Osteoblast (primary cell): ENCODE results near the gene FAM168B. TPM values are rescaled to one million over a fixed set of nuclear protein-coding genes. Genes with fewer than 3 reads are reported as not detected.

Source experiments
- DNase-seq: peaks from one replicate; pipeline ENCODE4 v3.0.0; 2011; ENCODE audit warnings: low spot score, mixed read lengths; ENCODE audit not compliant: insufficient read length; ENCODE audit errors: missing footprints
- H2AFZ ChIP-seq: 2 replicates; pipeline ENCODE4 v1.6.0; 2011; ENCODE audit warnings: mild to moderate bottlenecking, low read length
- H3K27ac ChIP-seq: 2 replicates; pipeline ENCODE4 v1.5.1; 2011; ENCODE audit warnings: mild to moderate bottlenecking, low read depth, low read length, moderate library complexity
- H3K27me3 ChIP-seq: 2 replicates; pipeline ENCODE4 v1.6.0; 2012; ENCODE audit warnings: mild to moderate bottlenecking, control low read depth, inconsistent platforms, low read length, moderate library complexity; ENCODE audit not compliant: insufficient read depth
- H3K36me3 ChIP-seq: 2 replicates; pipeline ENCODE4 v1.5.1; 2011; ENCODE audit warnings: mild to moderate bottlenecking, low read length, control low read depth, moderate library complexity; ENCODE audit not compliant: insufficient read depth
- H3K4me1 ChIP-seq: 2 replicates; pipeline ENCODE4 v1.5.1; 2011; ENCODE audit warnings: mild to moderate bottlenecking, low read length, control low read depth, moderate library complexity; ENCODE audit not compliant: insufficient read depth
- H3K4me2 ChIP-seq: 2 replicates; pipeline ENCODE4 v1.6.0; 2011; ENCODE audit warnings: mild to moderate bottlenecking, low read length; ENCODE audit not compliant: insufficient read depth
- H3K4me3 ChIP-seq: fragments of 200-600 bp; sonication (generic); 3 replicates; pipeline ENCODE4 v1.5.1; 2012; ENCODE audit warnings: mild to moderate bottlenecking, low read length, inconsistent platforms; ENCODE audit not compliant: insufficient read depth
- H3K79me2 ChIP-seq: 2 replicates; pipeline ENCODE4 v1.6.0; 2012; ENCODE audit warnings: mild to moderate bottlenecking, low read length, control low read depth, inconsistent platforms; ENCODE audit not compliant: insufficient read depth
- H3K9me3 ChIP-seq: 2 replicates; pipeline ENCODE4 v1.5.1; 2011; ENCODE audit warnings: low read depth, low read length, control low read depth
- H4K20me1 ChIP-seq: 2 replicates; pipeline ENCODE4 v1.6.0; 2012; ENCODE audit warnings: mild to moderate bottlenecking, low read length, control low read depth; ENCODE audit not compliant: insufficient read depth
- CTCF ChIP-seq: IDR thresholded peaks from 2 replicates; pipeline ENCODE4 v1.5.1; 2011; ENCODE audit warnings: mild to moderate bottlenecking, low read depth, low read length, moderate library complexity; ENCODE audit errors: extremely low read depth
- total RNA-seq: library from RNA; depleted of rRNA; stranded (reverse); fragments of >200 nt; gene quantifications from 2 replicates; pipeline ENCODE4 v1.2.3, GENCODE V29; 2012

Gene FAM168B
- 100 and 117 TPM in 2 replicates for total RNA-seq

- Histone ChIP-seq H3K9me3 (no peaks in the 10 kb centered on the region), H3K27me3 (no peaks in the 10 kb centered on the region), H2AFZ (peak within 1 kb of the TSS; percentile 92), H3K27ac (peak within 1 kb of the TSS; percentile 90), H3K4me2 (peak within 1 kb of the TSS; percentile 98), H3K4me3 (peak within 1 kb of the TSS; percentile 86), H4K20me1 (peaks cover 25% of the 10 kb centered on the region), H3K36me3 (peaks cover 8% of the 10 kb centered on the region), H3K79me2 (peaks cover 51% of the 10 kb centered on the region), H3K4me1 (peaks cover 10% of the 10 kb centered on the region)
- TF ChIP-seq CTCF, result no peak
- DNase-seq, result peak; percentile 99
Measured at GRCh38 chr2:131093006-131093695, at the start of gene FAM168B. Gene FAM168B (minus strand): TSS chr2:131093460. CDS start chr2:131082646, 10,814 bp downstream.

- Histone ChIP-seq H3K4me3 (no peak overlapping the region), H4K20me1 (peaks cover 21% of the 10 kb centered on the region), H3K27ac (no peak overlapping the region), H3K4me2 (no peak overlapping the region), H3K27me3 (no peaks in the 10 kb centered on the region), H3K9me3 (no peaks in the 10 kb centered on the region), H3K79me2 (peaks cover 60% of the 10 kb centered on the region), H3K36me3 (peaks cover 44% of the 10 kb centered on the region), H3K4me1 (peaks cover 9% of the 10 kb centered on the region), H2AFZ (no peak overlapping the region)
- TF ChIP-seq CTCF, result no peak
- DNase-seq, result no peak
Measured at GRCh38 chr2:131142849-131143248, 49.6 kb upstream of the FAM168B start.

DNA sequence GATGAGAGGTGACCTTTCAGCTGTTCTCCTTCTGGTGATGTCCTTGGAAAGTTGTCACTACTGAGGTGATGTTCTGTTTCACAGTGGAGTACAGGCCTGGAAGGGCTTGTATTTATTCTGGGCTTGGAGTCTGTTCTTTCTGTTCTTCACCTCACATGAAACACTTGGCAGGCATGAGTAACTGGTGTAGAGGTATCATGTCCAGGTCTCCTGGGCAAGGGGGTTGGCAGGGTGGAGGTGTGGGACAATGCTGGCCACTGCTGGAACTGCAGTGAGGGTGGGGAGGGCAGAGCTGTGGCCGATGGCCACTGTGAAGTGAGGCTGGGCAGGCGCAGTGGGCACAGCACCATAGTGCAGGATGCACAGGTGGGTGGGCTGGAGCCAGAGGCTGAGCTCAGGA is 47.3 kb upstream of the FAM168B start:
- Histone ChIP-seq H3K79me2 (peaks cover 76% of the 10 kb centered on the region), H3K4me1 (peaks cover 9% of the 10 kb centered on the region), H3K4me2 (no peak overlapping the region), H3K4me3 (no peak overlapping the region), H2AFZ (no peak overlapping the region), H3K27ac (no peak overlapping the region), H4K20me1 (peaks cover 21% of the 10 kb centered on the region), H3K36me3 (peaks cover 42% of the 10 kb centered on the region), H3K27me3 (no peaks in the 10 kb centered on the region), H3K9me3 (no peaks in the 10 kb centered on the region)
- no peak for DNase-seq
- no peak for TF ChIP-seq CTCF

- Histone ChIP-seq H3K9me3 (no peaks in the 10 kb centered on the region), H4K20me1 (no peaks in the 10 kb centered on the region), H3K4me2 (no peak overlapping the region), H3K4me1 (no peaks in the 10 kb centered on the region), H2AFZ (no peak overlapping the region), H3K27me3 (no peaks in the 10 kb centered on the region), H3K79me2 (peaks cover 40% of the 10 kb centered on the region), H3K27ac (no peak overlapping the region), H3K36me3 (peaks cover 48% of the 10 kb centered on the region), H3K4me3 (no peak overlapping the region)
- TF ChIP-seq CTCF, result no peak
- peak; percentile 37 for DNase-seq
Measured at GRCh38 chr2:131132729-131133128, 39.5 kb upstream of the FAM168B start.
